Calu3 (cell line): Measurements from ENCODE around the gene HOXA11. TPM values are rescaled to one million over a fixed set of nuclear protein-coding genes. Genes with fewer than 3 reads are reported as not detected.
A peak's percentile ranks its signal among the peaks of the same experiment; 100 is the strongest.

ENCODE experiments used
- BruUV-seq: library from RNA; stranded (reverse); fragments of 400-500 nt; replicated peaks from 2 replicates; lab custom pipeline; 2021; lab: Mats Ljungman, UMichigan
- CTCF ChIA-PET: fragments of 300-600 bp; sonication (Branson Sonifier 250); formaldehyde crosslinking; loops from one replicate; lab custom pipeline; 2022; ENCODE audit warnings: antibody characterized with exemption; lab: Charles Lee
- DNase-seq: peaks from one replicate; pipeline ENCODE4 v3.0.0; 2022
- H3K27ac Mint-ChIP-seq: one replicate; pipeline ENCODE4 v1.8.0; 2022; ENCODE audit warnings: mixed read lengths; ENCODE audit not compliant: unreplicated experiment
- H3K27me3 Mint-ChIP-seq: one replicate; pipeline ENCODE4 v1.8.0; 2022; ENCODE audit warnings: mixed read lengths; ENCODE audit not compliant: unreplicated experiment
- H3K36me3 Mint-ChIP-seq: one replicate; pipeline ENCODE4 v1.8.0; 2022; ENCODE audit warnings: mild to moderate bottlenecking, moderate library complexity, mixed read lengths; ENCODE audit not compliant: insufficient read depth, unreplicated experiment
- H3K4me1 Mint-ChIP-seq: one replicate; pipeline ENCODE4 v1.8.0; 2022; ENCODE audit warnings: mild to moderate bottlenecking, low read depth, mixed read lengths; ENCODE audit not compliant: unreplicated experiment
- H3K4me3 Mint-ChIP-seq: one replicate; pipeline ENCODE4 v1.8.0; 2022; ENCODE audit warnings: mild to moderate bottlenecking, low read depth, moderate library complexity, mixed read lengths; ENCODE audit not compliant: unreplicated experiment
- H3K9me3 Mint-ChIP-seq: one replicate; pipeline ENCODE4 v1.8.0; 2022; ENCODE audit warnings: low read depth, mixed read lengths; ENCODE audit not compliant: unreplicated experiment
- intact Hi-C: fragments of 100-400 bp; cut with micrococcal nuclease; formaldehyde crosslinking; loops from one replicate; pipeline ENCODE4 v1.10.0; 2022; ENCODE audit not compliant: unreplicated experiment
- total RNA-seq: library from RNA; stranded (reverse); gene quantifications from 2 replicates; pipeline ENCODE4 v1.2.3, GENCODE V29; 2022
- TF ChIP-seq, protein P1 (sequence below): fragments of 200-600 bp; IDR thresholded peaks from one replicate; pipeline ENCODE4 v1.8.0; 2022; ENCODE audit warnings: antibody characterized with exemption; ENCODE audit not compliant: unreplicated experiment

The HOXA11 gene
- total RNA-seq, 1 experiment from 2014 or later, result 0.54 TPM

DNA sequence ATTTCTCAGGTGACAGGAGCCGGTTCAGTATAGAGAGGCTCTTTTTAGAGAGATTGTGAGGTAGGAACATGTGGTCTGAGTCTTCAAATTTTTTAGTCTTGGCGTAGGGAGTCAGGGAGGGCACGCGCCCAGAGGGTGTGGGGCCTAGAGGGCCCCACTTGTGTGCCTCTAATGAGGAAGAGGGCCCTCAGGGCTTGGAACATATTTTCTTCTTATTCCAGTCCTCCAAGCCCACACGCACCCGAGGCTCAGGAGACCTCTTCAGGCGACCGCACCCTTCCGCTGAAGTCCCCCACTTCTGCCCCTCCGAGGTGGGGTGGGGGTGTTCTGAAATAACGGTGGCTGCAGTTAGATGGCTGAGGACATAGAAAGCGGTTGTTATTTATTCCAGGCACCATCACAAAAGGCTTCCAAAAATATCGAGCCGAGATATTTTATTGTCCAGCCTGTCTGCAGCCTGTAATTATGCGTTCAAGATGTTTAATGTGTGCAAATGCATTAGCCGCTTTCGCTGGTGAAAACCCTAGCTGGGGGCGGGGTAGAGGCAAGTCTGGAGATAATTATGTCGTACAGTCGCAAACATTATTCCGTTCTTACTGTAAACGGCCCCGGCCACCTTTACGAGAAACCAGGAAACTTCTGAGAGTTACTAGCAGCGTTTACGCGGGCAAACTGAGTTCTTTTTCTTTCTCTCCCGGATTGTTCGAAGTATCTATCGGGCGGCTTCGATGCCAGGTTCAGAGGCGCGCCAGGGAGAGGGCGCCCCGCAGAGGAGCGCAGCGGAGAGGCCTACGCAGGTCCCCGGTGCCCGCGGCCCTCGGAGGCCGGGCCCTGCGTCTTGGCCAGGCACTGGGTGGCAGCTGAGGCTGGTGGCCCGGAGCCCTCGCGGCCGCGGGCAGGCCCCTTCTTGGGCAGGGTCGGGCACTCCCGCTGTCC is 27.7 kb upstream of the HOXA11 start:
- Mint-ChIP-seq H3K9me3 (no peaks in the 10 kb centered on the region), H3K36me3 (no peaks in the 10 kb centered on the region), H3K27me3 (peaks cover 21% of the 10 kb centered on the region), H3K4me3 (no peak overlapping the region), H3K27ac (no peak overlapping the region), H3K4me1 (peaks cover 8% of the 10 kb centered on the region)
- TF ChIP-seq, protein P1, sequence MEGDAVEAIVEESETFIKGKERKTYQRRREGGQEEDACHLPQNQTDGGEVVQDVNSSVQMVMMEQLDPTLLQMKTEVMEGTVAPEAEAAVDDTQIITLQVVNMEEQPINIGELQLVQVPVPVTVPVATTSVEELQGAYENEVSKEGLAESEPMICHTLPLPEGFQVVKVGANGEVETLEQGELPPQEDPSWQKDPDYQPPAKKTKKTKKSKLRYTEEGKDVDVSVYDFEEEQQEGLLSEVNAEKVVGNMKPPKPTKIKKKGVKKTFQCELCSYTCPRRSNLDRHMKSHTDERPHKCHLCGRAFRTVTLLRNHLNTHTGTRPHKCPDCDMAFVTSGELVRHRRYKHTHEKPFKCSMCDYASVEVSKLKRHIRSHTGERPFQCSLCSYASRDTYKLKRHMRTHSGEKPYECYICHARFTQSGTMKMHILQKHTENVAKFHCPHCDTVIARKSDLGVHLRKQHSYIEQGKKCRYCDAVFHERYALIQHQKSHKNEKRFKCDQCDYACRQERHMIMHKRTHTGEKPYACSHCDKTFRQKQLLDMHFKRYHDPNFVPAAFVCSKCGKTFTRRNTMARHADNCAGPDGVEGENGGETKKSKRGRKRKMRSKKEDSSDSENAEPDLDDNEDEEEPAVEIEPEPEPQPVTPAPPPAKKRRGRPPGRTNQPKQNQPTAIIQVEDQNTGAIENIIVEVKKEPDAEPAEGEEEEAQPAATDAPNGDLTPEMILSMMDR, result no peak
- CTCF ChIA-PET, result interaction anchor here (0.6 kb wide), 1 partner anchor 160 kb away, joined by 3 read pairs; no protein-coding TSS in a partner anchor
- BruUV-seq, result no TSS peak
- no peak for DNase-seq
- intact Hi-C loops, result no loop called here

DNA sequence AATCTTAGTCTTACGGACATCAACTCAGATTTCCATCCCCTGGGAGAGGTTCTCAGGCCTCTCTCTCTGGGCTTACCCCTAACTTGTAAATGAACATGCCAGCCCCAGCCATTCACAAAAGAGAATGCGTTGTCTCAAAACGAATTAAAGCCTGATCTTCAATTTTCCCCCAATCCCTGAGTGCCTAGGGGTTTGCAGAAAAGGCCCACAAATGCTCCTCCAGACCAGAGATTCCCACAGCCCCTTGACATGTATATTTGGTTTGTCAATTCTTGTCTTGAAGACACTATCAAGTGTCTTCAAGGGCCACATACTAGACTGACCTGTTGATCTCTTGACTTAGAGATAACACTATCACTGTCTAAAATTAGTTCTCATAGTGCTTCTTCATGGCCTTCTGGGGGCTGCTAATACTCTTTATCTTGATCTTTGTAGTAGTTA is 26.8 kb upstream of the HOXA11 start:
- H3K4me3 Mint-ChIP-seq, result no peak overlapping the region
- BruUV-seq, result no TSS peak
- DNase-seq, result no peak
- intact Hi-C loops, result no loop called here
- TF ChIP-seq, protein P1, result no peak
- no peaks in the 10 kb centered on the region for H3K9me3 Mint-ChIP-seq
- peaks cover 23% of the 10 kb centered on the region for H3K27me3 Mint-ChIP-seq
- peaks cover 8% of the 10 kb centered on the region for H3K4me1 Mint-ChIP-seq
- H3K27ac Mint-ChIP-seq, result no peak overlapping the region
- CTCF ChIA-PET, result interaction anchor here (1.3 kb wide), 1 partner anchor 12 kb away, joined by 3 read pairs; the partner anchor contains the start of gene HOXA13
- no peaks in the 10 kb centered on the region for H3K36me3 Mint-ChIP-seq

DNA sequence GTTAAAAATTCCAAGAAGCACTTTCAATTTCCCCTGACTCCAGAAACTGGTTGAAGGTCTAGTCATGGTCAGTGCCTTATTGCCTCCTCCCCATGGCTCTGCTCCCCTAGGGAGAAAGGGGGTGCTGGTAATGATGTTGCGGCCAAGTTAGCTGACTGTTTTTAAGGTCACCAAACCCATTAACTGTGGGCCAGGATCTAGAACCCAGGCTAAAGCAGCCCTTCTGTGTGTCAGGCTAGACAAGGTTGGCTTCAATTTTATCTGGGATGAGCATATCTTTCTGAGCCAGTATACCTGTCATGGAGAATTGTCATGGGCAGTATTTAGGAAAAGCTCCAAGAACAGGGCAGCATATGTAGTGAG is 26.0 kb upstream of the HOXA11 start:
- peaks cover 23% of the 10 kb centered on the region for H3K27me3 Mint-ChIP-seq
- H3K4me3 Mint-ChIP-seq, result peak overlapping the region; percentile 71
- intact Hi-C loops, result no loop called here
- H3K27ac Mint-ChIP-seq, result no peak overlapping the region
- no peak for DNase-seq
- TF ChIP-seq, protein P1, result no peak
- H3K36me3 Mint-ChIP-seq, result no peaks in the 10 kb centered on the region
- CTCF ChIA-PET, result interaction anchor here (0.9 to 1.9 kb wide), 3 partner anchors 11 to 395 kb away, joined by 3 to 10 read pairs (median 3); partner anchors contain the start of gene HOXA13
- BruUV-seq, result no TSS peak
- H3K4me1 Mint-ChIP-seq, result peaks cover 8% of the 10 kb centered on the region
- no peaks in the 10 kb centered on the region for H3K9me3 Mint-ChIP-seq

DNA sequence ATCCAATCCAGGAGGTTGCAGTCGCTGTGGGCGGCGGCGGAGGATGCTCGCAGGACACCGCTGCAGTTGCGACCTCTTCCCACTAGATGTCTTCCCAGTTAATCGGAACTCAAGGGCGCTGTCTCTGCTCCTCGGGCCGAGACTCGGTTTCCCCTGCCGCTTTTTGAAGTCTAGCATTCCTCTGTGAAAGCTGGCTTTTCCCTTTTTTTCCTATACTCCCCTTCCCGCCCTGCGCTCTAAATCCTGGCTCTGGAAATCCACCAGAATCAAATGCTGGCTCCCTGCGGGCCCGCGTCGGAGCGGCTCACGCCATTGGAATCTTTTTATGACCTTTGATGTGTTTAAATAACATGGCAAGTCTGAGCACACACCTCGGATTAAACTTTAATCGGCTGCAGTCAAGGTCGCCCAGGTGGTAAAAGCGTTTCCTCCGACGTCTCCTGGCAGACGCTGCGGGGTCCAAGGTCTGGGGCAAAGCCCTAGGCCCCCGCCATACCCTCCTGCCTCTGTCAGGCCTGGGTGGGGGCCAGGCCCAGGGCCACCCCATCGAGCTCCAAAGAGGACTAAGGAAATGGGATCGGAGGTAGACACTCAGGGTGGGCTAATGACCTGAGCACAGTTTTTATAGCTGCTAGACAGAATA is 25.5 kb upstream of the HOXA11 start:
- Mint-ChIP-seq H3K4me3 (peak overlapping the region; percentile 71), H3K27me3 (peaks cover 23% of the 10 kb centered on the region), H3K27ac (no peak overlapping the region), H3K36me3 (no peaks in the 10 kb centered on the region), H3K4me1 (peaks cover 8% of the 10 kb centered on the region), H3K9me3 (no peaks in the 10 kb centered on the region)
- TF ChIP-seq, protein P1, result peak; percentile 93
- CTCF ChIA-PET, result interaction anchor here (0.6 to 1.9 kb wide), 6 partner anchors 9 to 1270 kb away, joined by 3 to 10 read pairs (median 3); partner anchors contain the start of gene HOXA13
- DNase-seq, result peak; percentile 76
- intact Hi-C loops, result loop anchor here (1.0 kb wide), 1 partner anchor 366 kb away; no protein-coding TSS in a partner anchor
- no TSS peak for BruUV-seq
